HL-60 (cell line): ENCODE data around the gene GPR78.

Source experiments
- DNase-seq, 2 experiments: peaks; one replicate each; pipeline ENCODE4 v3.0.0-alpha.2; 2010 to 2020; ENCODE audit warnings: low read depth in 1 of 2, low spot score in 1 of 2
- H3K27ac ChIP-seq: fragments of 250-450 bp; sonication (Bioruptor Pico); replicated peaks from 2 replicates; pipeline ENCODE4 v1.5.1; 2020; ENCODE audit warnings: mild to moderate bottlenecking, moderate library complexity
- H3K27me3 ChIP-seq: fragments of 250-450 bp; sonication (Bioruptor Pico); 2 replicates; pipeline ENCODE4 v1.5.1; 2021; ENCODE audit warnings: mild to moderate bottlenecking, moderate library complexity; ENCODE audit not compliant: insufficient read depth, poor library complexity, severe bottlenecking
- H3K4me3 ChIP-seq: replicated peaks from 2 replicates; pipeline ENCODE4 v1.5.1; 2011; ENCODE audit warnings: mild to moderate bottlenecking, control low read depth, low read length; ENCODE audit not compliant: insufficient read depth
- CTCF ChIP-seq: IDR thresholded peaks from one replicate; pipeline ENCODE4 v1.5.1; 2011; ENCODE audit warnings: low read length, control low read depth, inconsistent platforms; ENCODE audit not compliant: insufficient read depth
- GABPA ChIP-seq: IDR thresholded peaks from 2 replicates; pipeline ENCODE4 v1.6.1; 2012; ENCODE audit warnings: low read depth
- POLR2AphosphoS5 ChIP-seq: IDR thresholded peaks from 2 replicates; pipeline ENCODE4 v1.6.1; 2012; ENCODE audit warnings: low read depth
- SPI1 ChIP-seq: IDR thresholded peaks from 2 replicates; pipeline ENCODE4 v1.6.1; 2012; ENCODE audit warnings: low read depth, mild to moderate bottlenecking, borderline replicate concordance
- TF ChIP-seq, protein P1 (sequence below): IDR thresholded peaks from 2 replicates; pipeline ENCODE4 v1.6.1; 2012; ENCODE audit warnings: low read depth; ENCODE audit not compliant: insufficient replicate concordance

The GPR78 gene

GRCh38 chr4:8547912-8548730, 32.1 kb upstream of the GPR78 start:
- no peak for DNase-seq

GRCh38 chr4:8548731-8549351, 31.4 kb upstream of the GPR78 start:
- no peaks in the 10 kb centered on the region for H3K27me3 ChIP-seq
- H3K27ac ChIP-seq: no peak overlapping the region
- TF ChIP-seq GABPA: no peak
- TF ChIP-seq, protein P1, sequence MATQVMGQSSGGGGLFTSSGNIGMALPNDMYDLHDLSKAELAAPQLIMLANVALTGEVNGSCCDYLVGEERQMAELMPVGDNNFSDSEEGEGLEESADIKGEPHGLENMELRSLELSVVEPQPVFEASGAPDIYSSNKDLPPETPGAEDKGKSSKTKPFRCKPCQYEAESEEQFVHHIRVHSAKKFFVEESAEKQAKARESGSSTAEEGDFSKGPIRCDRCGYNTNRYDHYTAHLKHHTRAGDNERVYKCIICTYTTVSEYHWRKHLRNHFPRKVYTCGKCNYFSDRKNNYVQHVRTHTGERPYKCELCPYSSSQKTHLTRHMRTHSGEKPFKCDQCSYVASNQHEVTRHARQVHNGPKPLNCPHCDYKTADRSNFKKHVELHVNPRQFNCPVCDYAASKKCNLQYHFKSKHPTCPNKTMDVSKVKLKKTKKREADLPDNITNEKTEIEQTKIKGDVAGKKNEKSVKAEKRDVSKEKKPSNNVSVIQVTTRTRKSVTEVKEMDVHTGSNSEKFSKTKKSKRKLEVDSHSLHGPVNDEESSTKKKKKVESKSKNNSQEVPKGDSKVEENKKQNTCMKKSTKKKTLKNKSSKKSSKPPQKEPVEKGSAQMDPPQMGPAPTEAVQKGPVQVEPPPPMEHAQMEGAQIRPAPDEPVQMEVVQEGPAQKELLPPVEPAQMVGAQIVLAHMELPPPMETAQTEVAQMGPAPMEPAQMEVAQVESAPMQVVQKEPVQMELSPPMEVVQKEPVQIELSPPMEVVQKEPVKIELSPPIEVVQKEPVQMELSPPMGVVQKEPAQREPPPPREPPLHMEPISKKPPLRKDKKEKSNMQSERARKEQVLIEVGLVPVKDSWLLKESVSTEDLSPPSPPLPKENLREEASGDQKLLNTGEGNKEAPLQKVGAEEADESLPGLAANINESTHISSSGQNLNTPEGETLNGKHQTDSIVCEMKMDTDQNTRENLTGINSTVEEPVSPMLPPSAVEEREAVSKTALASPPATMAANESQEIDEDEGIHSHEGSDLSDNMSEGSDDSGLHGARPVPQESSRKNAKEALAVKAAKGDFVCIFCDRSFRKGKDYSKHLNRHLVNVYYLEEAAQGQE: no peak
- no peak for TF ChIP-seq CTCF
- TF ChIP-seq SPI1: no peak
- TF ChIP-seq POLR2AphosphoS5: no peak
- no peak overlapping the region for H3K4me3 ChIP-seq
- no peak for DNase-seq

More at GRCh38 chr4:8547912-8548730, 32.1 kb upstream of the GPR78 start:
- H3K27me3 ChIP-seq: no peaks in the 10 kb centered on the region
- no peak overlapping the region for H3K27ac ChIP-seq
- no peak for TF ChIP-seq SPI1
- TF ChIP-seq CTCF: no peak
- no peak for TF ChIP-seq GABPA
- TF ChIP-seq, protein P1: no peak
- TF ChIP-seq POLR2AphosphoS5: no peak
- no peak overlapping the region for H3K4me3 ChIP-seq

- Histone ChIP-seq H3K4me3 (no peak overlapping the region), H3K27ac (no peak overlapping the region), H3K27me3 (no peaks in the 10 kb centered on the region)
- DNase-seq: no peak
- TF ChIP-seq CTCF (no peak), POLR2AphosphoS5 (no peak), SPI1 (no peak), GABPA (no peak)
- TF ChIP-seq, protein P1: no peak
Observed at GRCh38 chr4:8549352-8549931, 30.8 kb upstream of the GPR78 start.
